NCI-H128 (cell line): ENCODE measurements around the gene ZBTB44.
"Not testable (repeated sequence)": the region's sequence is repeated elsewhere in the genome, so short reads cannot be mapped to it uniquely, and the experiment has no call there.

Experiments
- DNase-seq: peaks from one replicate; lab custom pipeline; 2025; ENCODE audit not compliant: unreplicated experiment; lab: John Stamatoyannopoulos, UW

The ZBTB44 gene

DNA sequence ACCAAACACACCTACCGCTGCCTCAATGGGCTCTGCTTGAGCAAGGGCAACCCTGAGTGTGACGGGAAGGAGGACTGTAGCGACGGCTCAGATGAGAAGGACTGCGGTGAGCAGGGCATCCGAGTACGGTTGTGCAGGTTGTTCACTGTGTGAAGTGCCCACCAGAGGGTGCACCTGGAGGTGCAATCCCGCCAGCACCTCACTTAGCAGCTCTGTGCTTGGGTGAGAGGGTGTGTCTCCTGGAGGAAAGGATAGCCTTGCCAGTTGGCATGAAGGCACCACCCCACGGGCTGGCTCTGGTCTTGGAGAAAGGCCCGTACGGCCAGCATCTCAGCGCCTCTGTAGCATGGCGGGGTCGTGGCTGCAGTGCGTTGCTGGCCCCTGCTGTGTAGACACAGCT is 115.8 kb downstream of the ZBTB44 start:
- no peak for DNase-seq

DNA sequence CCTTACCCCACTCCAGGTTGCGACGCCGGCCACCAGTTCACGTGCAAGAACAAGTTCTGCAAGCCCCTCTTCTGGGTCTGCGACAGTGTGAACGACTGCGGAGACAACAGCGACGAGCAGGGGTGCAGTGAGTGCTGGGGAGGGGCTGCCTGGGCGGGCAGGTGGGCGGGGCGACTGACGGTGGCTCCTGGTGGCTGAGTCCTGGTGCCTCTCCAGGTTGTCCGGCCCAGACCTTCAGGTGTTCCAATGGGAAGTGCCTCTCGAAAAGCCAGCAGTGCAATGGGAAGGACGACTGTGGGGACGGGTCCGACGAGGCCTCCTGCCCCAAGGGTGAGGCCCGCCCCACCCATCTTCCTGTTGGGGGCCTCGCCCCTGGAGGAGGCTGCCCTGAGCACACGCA is 116.4 kb downstream of the ZBTB44 start:
- DNase-seq, result no peak

DNA sequence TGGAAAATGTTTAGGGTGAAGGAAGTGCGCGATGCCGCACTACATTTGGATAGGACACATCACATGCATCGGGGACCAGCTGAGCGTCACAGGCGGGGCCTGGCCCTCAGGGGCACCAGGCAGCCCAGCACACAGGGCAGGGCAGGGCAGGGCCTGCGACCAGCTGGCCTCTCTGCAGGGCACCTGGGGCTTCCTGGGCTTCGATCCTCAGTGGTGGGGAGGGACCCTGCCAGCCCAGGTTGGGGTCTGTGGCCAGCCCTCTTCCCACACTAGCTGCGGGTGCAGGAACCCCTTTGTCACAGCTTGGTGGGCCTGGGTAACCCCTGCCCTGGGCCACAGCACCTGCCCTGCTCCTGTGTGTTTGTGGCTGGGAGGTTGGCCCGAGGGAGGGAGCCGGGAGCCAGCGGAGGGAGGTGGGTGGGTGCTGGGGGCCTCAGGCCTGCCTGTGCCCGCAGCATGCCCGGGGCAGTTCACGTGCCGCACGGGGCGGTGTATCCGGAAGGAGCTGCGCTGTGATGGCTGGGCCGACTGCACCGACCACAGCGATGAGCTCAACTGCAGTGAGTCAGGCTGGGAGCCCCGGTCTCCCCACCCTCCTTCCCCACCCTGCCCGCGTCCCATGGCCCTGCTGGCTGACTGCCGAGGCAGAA is 117.2 kb downstream of the ZBTB44 start:
- no peak for DNase-seq

DNA sequence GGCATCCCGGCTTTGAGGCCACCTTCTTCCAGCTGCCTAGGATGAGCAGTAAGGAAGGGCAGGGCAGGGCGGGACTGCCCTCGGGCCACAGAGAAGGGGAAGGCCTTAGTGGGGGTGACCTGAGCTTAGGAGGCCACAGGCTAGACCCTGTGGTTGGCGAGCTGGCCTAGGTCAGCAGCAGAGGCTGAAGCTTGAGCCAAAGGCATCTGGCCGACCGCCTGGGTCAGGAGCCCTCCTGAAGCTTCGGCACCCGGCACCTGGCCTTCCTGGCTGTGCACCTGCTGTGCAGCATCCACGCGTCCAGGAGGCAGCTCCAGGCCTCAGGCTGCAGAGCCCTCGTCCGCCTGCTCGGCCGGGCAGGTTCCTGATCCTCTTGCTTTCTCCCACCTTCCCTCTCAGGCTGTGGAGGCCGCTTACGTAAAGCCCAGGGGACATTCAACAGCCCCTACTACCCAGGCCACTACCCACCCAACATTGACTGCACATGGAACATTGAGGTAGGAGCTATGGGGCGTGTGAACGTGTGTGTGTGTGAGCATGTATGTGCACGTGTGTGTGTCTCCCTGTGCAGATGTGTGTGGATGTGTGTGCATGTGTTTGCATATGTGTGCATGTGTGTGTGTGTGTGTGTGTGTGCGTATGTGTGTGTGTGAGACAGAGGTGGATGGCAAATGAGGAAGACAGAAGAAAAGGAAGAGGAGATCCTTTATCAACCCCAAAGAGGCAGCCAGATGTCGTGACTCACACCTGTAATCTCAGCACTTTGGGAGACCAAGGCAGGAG is 120.3 kb downstream of the ZBTB44 start:
- DNase-seq, result no peak

DNA sequence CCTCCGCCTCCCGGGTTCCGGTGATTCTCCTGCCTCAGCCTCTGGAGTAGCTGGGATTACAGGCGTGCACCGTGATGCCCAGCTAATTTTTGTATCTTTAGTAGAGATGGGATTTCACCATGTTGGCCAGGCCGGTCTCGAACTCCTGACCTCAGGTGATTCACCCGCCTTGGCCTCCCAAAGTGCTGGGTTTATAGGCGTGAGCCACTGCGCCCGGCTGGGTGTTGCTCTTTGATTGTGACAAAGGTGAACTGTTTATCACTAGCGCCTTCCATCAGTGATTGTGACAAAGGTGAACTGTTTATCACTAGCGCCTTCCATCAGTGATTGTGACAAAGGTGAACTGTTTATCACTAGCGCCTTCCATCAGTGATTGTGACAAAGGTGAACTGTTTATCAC is 121.2 kb downstream of the ZBTB44 start:
- not testable (repeated sequence) for DNase-seq

- no peak for DNase-seq
Measured at GRCh38 chr11:130192845-130193267, 121.9 kb downstream of the ZBTB44 start.

DNA sequence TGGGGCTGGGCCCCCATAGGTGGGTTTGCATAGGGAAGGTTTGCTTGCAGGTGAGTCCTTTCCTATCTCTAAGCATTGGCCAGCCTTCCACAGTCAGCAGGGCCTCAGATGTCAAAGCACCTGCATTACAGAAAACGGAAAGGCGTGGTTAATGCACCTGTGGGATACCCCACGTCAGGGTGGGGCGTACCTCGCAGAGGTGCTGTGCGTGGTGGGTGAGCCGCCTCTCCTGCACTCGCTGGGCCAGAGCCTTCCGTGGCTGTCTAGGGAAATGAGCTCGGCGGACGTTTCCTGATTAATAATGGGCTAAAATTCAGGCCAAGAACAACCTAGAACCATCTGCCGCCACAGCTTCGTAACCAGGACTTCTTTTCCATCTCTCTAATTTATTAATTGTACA is 122.8 kb downstream of the ZBTB44 start:
- DNase-seq, result no peak

DNA sequence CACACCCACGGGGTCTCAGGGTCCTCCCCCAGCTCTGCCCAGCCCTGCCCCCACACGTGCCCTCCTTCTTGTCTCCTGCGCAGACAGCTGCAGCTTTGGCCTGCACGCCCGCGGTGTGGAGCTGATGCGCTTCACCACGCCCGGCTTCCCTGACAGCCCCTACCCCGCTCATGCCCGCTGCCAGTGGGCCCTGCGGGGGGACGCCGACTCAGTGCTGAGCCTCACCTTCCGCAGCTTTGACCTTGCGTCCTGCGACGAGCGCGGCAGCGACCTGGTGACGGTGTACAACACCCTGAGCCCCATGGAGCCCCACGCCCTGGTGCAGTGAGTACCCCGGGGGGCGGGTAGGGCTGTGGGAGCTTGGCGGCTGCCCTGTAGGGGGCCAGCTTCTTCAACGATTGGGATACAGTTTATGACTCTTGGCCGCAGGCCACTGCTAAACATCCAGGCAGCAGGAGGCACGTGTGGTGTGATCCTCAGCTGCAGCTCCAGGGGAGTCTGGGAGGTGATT is 124.3 kb downstream of the ZBTB44 start:
- DNase-seq, result no peak

DNA sequence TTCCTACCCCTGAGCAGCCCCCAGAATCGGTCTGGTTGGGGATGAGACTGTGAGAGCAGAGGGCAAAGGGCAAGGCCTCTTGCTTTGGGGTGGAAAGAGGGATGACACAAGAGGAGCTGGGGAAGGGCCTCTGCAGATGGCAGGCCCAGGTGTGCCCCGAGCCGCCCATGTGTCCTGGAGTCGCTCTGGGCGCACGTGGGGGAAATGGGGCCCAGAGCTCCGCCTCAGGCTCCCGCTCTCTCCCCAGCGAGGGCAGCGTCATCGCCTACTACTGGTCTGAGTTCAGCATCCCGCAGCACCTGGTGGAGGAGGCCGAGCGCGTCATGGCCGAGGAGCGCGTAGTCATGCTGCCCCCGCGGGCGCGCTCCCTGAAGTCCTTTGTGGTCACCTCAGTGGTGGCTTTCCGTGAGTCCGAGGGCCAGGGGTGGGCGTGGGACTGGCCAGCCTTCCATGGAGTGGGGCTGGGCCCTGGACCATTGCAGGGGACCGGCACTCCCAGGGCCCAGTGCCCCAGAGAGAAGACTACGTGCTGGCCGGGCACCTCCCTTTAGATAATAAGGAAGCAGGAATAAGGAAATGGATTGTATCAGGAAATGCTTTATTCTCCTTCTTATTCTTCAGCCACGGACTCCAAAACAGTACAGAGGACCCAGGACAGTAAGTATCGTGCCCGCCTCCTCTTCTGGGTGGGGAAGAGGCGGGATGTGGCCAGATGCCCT is 125.1 kb downstream of the ZBTB44 start:
- no peak for DNase-seq

- no peak for DNase-seq
Measured at GRCh38 chr11:130188585-130189347, 126.0 kb downstream of the ZBTB44 start.

- DNase-seq, result no peak
Measured at GRCh38 chr11:130188047-130188446, 126.7 kb downstream of the ZBTB44 start.

DNA sequence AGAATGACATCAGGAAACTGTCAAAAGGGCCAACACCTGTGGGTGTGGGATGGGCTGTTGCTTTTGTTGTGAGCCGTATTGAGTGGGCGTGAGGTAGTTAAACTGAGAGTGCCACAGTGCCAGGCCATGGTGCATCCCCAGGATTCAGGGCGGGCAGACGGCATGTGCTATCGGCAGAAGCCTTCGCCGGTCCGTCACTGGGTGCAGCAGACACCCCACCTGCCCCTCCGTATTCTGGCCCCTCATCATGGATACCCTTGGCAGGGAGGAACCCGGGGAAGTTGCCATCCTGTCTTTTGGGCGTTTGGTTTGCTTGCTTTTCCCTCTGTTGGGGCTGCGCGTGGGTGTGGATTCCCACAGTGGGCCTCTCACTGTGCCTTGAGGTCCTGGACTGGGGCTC is 127.6 kb downstream of the ZBTB44 start:
- DNase-seq, result no peak

DNA sequence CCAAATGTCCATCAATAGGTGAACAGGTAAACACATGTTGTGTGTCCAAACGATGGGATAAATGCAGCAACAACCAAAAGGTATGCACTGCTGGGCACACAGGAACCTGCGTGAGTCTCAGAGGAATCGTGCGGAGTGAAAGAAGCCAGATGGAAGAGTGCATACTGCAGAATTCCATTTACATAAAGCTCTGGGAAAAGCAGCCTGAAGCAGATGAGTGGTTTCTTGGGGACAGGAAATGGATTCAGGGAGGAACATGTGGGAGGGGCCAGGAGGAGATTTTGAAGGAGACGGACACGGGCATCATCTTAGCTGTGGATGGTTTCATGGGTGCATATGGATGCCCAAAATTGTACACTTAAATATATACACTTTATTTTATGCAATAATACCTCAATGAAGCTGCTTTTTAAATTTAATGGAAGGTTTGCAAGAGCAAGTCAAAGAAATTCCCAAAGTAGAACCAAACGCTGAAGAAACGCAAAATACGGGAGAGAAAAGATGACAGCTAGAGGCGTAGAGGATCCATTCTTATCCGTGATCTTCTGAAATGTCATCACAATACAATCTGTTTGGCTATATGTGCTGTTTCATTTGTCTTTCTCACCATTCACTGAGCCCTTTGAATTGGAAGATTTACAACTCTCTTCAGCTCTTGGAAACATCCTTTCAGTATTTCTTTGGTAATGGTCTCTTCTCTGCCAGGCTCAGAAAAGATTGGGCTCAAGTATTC is 130.7 kb downstream of the ZBTB44 start:
- no peak for DNase-seq

GRCh38 chr11:130181295-130182272 is 133.1 kb downstream of the ZBTB44 start:
- DNase-seq, result peak; percentile 23

- DNase-seq, result no peak
Measured at GRCh38 chr11:130180896-130181294, 133.8 kb downstream of the ZBTB44 start.

DNA sequence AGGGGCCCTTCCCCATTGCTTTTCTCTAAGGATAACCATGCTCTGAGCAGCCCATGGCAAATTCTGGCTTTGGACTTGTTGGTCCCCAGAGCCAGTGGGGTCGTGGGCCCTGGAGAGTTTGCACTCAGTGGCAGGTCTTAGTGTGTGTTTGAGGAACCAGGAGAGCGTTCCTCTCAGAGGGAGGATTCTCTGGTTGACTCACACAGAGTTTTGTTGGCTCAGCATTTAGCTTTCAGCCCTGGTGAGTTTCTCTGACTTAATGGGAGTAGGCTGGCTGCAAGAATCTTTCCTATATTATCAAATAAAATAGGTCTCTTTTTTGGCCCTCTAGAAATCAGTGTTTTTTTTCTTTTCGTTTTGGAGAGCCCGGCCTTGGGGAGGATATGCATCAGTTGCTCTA is 134.2 kb downstream of the ZBTB44 start:
- DNase-seq, result no peak

DNA sequence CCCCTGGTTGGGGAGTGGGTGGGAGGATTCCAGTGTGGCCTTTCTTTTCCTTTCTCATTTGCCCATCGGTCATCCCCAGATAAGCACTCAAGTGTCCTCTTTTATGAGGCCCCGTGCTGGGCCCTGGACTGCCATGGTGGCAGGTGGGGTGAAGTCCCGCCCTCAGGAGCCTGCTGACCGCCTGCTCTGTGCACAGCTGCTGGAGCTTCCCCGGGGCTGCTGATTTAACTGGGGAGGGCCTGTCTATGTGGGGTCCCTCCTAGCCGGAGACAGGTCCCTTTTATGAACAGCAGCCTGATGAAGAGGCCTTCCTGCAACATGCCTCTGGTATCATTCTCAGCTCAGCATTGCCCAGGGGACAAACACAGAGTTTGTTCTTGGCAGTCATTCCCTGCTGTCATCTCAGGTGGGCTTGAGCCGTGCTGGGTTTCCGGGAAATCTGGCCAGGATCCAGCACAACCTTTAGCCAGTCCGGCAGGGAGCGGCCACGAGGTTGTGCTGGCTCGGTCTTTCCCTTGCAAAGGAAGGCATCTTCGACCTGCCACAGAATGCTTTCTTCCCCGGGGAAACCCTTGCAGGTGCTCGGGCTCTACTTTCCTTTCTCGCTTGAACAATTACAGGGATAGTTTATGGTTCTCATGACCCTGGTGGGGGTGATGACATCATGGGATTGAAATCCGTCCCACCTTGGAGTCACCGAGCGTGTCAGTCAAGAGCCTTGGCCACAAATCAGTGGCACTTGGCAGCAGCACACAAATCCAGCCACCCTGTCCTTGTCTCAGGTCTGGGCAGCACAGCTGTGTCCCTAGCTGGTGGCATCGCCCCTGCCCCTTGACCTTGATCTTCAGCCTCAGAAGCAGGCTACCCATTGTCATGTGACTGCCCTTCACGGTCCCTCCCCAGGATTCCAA is 135.1 kb downstream of the ZBTB44 start:
- no peak for DNase-seq
